ENCODE results near the gene RHEB.

Gene RHEB

GRCh38 chr7:151513133-151513532 is 6.6 kb downstream of the RHEB start:
- H3K9ac ChIP-seq (ENCODE audit: low read depth in 1 of 2, low read length in 2 of 2): no peak overlapping the region
- H3K36me3 ChIP-seq (ENCODE audit: control insufficient read depth in 1 of 2, insufficient read depth in 2 of 2, low read length in 2 of 2): no peaks in the 10 kb centered on the region
- H3K27ac ChIP-seq (ENCODE audit: low read depth, low read length): no peak overlapping the region
- H3K4me1 ChIP-seq (ENCODE audit: control insufficient read depth in 1 of 2, insufficient read depth in 2 of 2, low read length in 2 of 2): peaks cover 17 to 35% of the 10 kb centered on the region in 2 donors
- no peaks in the 10 kb centered on the region for H3K27me3 ChIP-seq (ENCODE audit: control insufficient read depth in 1 of 2, insufficient read depth in 2 of 2, low read length in 2 of 2)
- H3K4me3 ChIP-seq (ENCODE audit: low read depth in 1 of 2, low read length in 2 of 2): no peak overlapping the region
- no peaks in the 10 kb centered on the region for H3K9me3 ChIP-seq (ENCODE audit: control insufficient read depth in 1 of 2, low read length in 2 of 2)

- Histone ChIP-seq H3K4me1 (ENCODE audit: control insufficient read depth in 1 of 2, insufficient read depth in 2 of 2, low read length in 2 of 2) (peaks cover 9 to 28% of the 10 kb centered on the region in 2 donors), H3K36me3 (ENCODE audit: control insufficient read depth in 1 of 2, insufficient read depth in 2 of 2, low read length in 2 of 2) (no peaks in the 10 kb centered on the region), H3K9me3 (ENCODE audit: control insufficient read depth in 1 of 2, low read length in 2 of 2) (no peaks in the 10 kb centered on the region), H3K9ac (ENCODE audit: low read depth in 1 of 2, low read length in 2 of 2) (no peak overlapping the region), H3K4me3 (ENCODE audit: low read depth in 1 of 2, low read length in 2 of 2) (no peak overlapping the region), H3K27ac (ENCODE audit: low read depth, low read length) (no peak overlapping the region), H3K27me3 (ENCODE audit: control insufficient read depth in 1 of 2, insufficient read depth in 2 of 2, low read length in 2 of 2) (no peaks in the 10 kb centered on the region)
Measured at GRCh38 chr7:151512353-151512752, 7.3 kb downstream of the RHEB start.

GRCh38 chr7:151511946-151512345 is 7.7 kb downstream of the RHEB start:
- Histone ChIP-seq H3K27ac (ENCODE audit: low read depth, low read length) (no peak overlapping the region), H3K4me1 (ENCODE audit: control insufficient read depth in 1 of 2, insufficient read depth in 2 of 2, low read length in 2 of 2) (peaks cover 5 to 26% of the 10 kb centered on the region in 2 donors), H3K4me3 (ENCODE audit: low read depth in 1 of 2, low read length in 2 of 2) (no peak overlapping the region), H3K9me3 (ENCODE audit: control insufficient read depth in 1 of 2, low read length in 2 of 2) (no peaks in the 10 kb centered on the region), H3K27me3 (ENCODE audit: control insufficient read depth in 1 of 2, insufficient read depth in 2 of 2, low read length in 2 of 2) (no peaks in the 10 kb centered on the region), H3K9ac (ENCODE audit: low read depth in 1 of 2, low read length in 2 of 2) (no peak overlapping the region), H3K36me3 (ENCODE audit: control insufficient read depth in 1 of 2, insufficient read depth in 2 of 2, low read length in 2 of 2) (no peaks in the 10 kb centered on the region)

DNA sequence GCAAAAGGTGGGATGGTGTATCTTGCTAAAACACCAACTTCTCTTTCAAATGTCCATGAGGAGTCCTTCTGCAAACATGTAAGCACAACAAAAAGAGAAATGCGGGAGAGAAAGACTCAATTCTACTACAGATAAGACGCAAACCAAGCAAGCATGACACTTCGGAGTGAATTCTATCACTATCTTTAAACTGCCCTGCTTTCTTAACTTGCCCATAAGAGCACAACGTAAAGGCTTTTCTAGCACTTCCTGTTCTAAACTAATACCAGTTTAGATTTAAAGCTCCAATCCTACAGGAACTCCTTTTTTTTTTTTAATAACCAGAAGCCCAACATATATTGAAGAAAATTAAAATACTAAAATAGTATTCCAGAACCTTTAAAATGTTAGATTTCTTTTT is 8.4 kb downstream of the RHEB start:
- no peak overlapping the region for H3K27ac ChIP-seq (ENCODE audit: low read depth, low read length)

GRCh38 chr7:151509670-151510333 is 9.9 kb downstream of the RHEB start:
- Histone ChIP-seq H3K9ac (ENCODE audit: low read depth in 1 of 2, low read length in 2 of 2) (no peak overlapping the region), H3K27me3 (ENCODE audit: control insufficient read depth in 1 of 2, insufficient read depth in 2 of 2, low read length in 2 of 2) (no peaks in the 10 kb centered on the region), H3K27ac (ENCODE audit: low read depth, low read length) (no peak overlapping the region), H3K4me3 (ENCODE audit: low read depth in 1 of 2, low read length in 2 of 2) (no peak overlapping the region), H3K36me3 (ENCODE audit: control insufficient read depth in 1 of 2, insufficient read depth in 2 of 2, low read length in 2 of 2) (no peaks in the 10 kb centered on the region), H3K4me1 (ENCODE audit: control insufficient read depth in 1 of 2, insufficient read depth in 2 of 2, low read length in 2 of 2) (peaks cover 5 to 18% of the 10 kb centered on the region in 2 donors), H3K9me3 (ENCODE audit: control insufficient read depth in 1 of 2, low read length in 2 of 2) (no peaks in the 10 kb centered on the region)

More for the DNA sequence above, 8.4 kb downstream of the RHEB start:
- H3K4me1 ChIP-seq (ENCODE audit: control insufficient read depth in 1 of 2, insufficient read depth in 2 of 2, low read length in 2 of 2): peaks cover 5 to 21% of the 10 kb centered on the region in 2 donors
- H3K27me3 ChIP-seq (ENCODE audit: control insufficient read depth in 1 of 2, insufficient read depth in 2 of 2, low read length in 2 of 2): no peaks in the 10 kb centered on the region
- no peaks in the 10 kb centered on the region for H3K9me3 ChIP-seq (ENCODE audit: control insufficient read depth in 1 of 2, low read length in 2 of 2)
- H3K4me3 ChIP-seq (ENCODE audit: low read depth in 1 of 2, low read length in 2 of 2): no peak overlapping the region
- H3K9ac ChIP-seq (ENCODE audit: low read depth in 1 of 2, low read length in 2 of 2): no peak overlapping the region
- H3K36me3 ChIP-seq (ENCODE audit: control insufficient read depth in 1 of 2, insufficient read depth in 2 of 2, low read length in 2 of 2): no peaks in the 10 kb centered on the region

DNA sequence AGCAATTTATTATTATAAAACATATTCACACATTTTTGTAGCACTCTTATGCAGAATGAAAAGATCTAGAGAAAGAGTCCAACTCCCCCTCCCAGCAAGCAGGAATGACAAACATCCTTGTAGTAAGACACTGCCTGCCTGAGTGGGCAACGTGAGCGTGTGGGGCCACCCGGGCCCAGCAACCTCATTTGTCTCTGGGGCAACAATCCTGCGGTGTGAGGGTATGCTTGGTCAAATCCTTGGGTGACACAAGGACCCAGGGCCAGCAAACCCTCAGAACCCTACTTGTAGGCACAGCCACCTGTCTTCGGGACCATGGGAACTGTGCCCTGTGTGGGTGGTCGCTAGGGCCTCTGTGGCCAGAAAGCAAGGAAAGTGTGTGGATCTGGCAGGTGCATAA is 10.7 kb downstream of the RHEB start:
- no peak overlapping the region for H3K27ac ChIP-seq (ENCODE audit: low read depth, low read length)
- no peaks in the 10 kb centered on the region for H3K9me3 ChIP-seq (ENCODE audit: control insufficient read depth in 1 of 2, low read length in 2 of 2)
- no peak overlapping the region for H3K4me3 ChIP-seq (ENCODE audit: low read depth in 1 of 2, low read length in 2 of 2)

DNA sequence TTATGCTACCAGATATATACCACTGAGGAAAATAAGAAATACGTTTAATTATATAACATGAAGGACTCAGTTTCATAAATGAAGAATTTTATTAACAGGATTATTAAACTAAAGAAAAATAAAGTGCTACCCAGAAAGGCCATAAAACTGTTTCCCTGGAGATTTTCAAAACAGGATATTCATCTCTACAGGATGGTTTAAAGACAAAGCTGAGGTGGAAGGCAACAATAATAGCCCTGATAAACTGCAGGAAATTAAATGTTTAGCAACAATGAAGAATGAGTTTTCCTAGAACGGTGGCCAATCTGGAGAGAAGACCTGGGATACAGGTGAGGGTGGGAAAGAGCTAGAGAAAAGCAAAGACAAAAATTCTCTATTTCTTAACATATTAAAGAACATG is 11.9 kb downstream of the RHEB start:
- H3K36me3 ChIP-seq (ENCODE audit: control insufficient read depth in 1 of 2, insufficient read depth in 2 of 2, low read length in 2 of 2): no peaks in the 10 kb centered on the region
- no peaks in the 10 kb centered on the region for H3K27me3 ChIP-seq (ENCODE audit: control insufficient read depth in 1 of 2, insufficient read depth in 2 of 2, low read length in 2 of 2)
- H3K27ac ChIP-seq (ENCODE audit: low read depth, low read length): no peak overlapping the region
- H3K4me1 ChIP-seq (ENCODE audit: control insufficient read depth in 1 of 2, insufficient read depth in 2 of 2, low read length in 2 of 2): peaks cover 5 to 18% of the 10 kb centered on the region in 2 donors
- no peaks in the 10 kb centered on the region for H3K9me3 ChIP-seq (ENCODE audit: control insufficient read depth in 1 of 2, low read length in 2 of 2)
- no peak overlapping the region for H3K4me3 ChIP-seq (ENCODE audit: low read depth in 1 of 2, low read length in 2 of 2)
- H3K9ac ChIP-seq (ENCODE audit: low read depth in 1 of 2, low read length in 2 of 2): no peak overlapping the region

More for the DNA sequence above, 10.7 kb downstream of the RHEB start:
- no peaks in the 10 kb centered on the region for H3K36me3 ChIP-seq (ENCODE audit: control insufficient read depth in 1 of 2, insufficient read depth in 2 of 2, low read length in 2 of 2)
- no peaks in the 10 kb centered on the region for H3K27me3 ChIP-seq (ENCODE audit: control insufficient read depth in 1 of 2, insufficient read depth in 2 of 2, low read length in 2 of 2)
- peaks cover 5 to 18% of the 10 kb centered on the region in 2 donors for H3K4me1 ChIP-seq (ENCODE audit: control insufficient read depth in 1 of 2, insufficient read depth in 2 of 2, low read length in 2 of 2)
- H3K9ac ChIP-seq (ENCODE audit: low read depth in 1 of 2, low read length in 2 of 2): no peak overlapping the region

GRCh38 chr7:151506901-151507382 is 12.8 kb downstream of the RHEB start:
- Histone ChIP-seq H3K9ac (ENCODE audit: low read depth in 1 of 2, low read length in 2 of 2) (no peak overlapping the region), H3K36me3 (ENCODE audit: control insufficient read depth in 1 of 2, insufficient read depth in 2 of 2, low read length in 2 of 2) (no peaks in the 10 kb centered on the region), H3K27me3 (ENCODE audit: control insufficient read depth in 1 of 2, insufficient read depth in 2 of 2, low read length in 2 of 2) (no peaks in the 10 kb centered on the region), H3K4me3 (ENCODE audit: low read depth in 1 of 2, low read length in 2 of 2) (no peak overlapping the region), H3K9me3 (ENCODE audit: control insufficient read depth in 1 of 2, low read length in 2 of 2) (no peaks in the 10 kb centered on the region), H3K27ac (ENCODE audit: low read depth, low read length) (no peak overlapping the region), H3K4me1 (ENCODE audit: control insufficient read depth in 1 of 2, insufficient read depth in 2 of 2, low read length in 2 of 2) (peaks cover 5 to 11% of the 10 kb centered on the region in 2 donors)

DNA sequence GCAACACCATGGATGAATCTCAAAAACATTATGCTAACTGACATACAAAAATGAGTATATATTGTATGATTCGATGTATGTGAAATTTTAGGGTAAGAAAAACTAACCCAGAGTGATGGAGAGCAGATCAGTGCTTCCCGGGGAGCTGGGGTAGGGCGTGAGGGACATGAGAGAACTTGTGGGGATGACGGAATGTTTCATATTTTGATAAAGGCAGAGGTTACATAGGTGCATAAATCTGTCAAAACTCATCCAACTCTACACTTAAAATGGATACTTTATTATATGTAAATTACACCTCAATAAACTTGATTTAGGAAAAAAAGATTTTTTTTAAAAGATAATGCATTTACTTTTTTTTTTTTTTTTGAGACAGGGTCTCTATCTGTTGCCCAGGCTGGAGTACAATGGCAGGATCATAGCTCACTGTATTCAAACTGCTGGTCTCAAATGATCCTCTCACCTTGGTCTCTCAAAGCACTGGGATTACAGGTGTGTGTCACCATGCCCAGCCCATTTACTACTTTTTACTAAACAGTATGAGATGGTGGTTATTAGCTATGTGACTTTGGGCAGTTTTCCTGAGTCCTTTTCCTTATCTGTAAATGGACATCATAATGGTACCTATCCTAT is 13.7 kb downstream of the RHEB start:
- H3K27ac ChIP-seq (ENCODE audit: low read depth, low read length): no peak overlapping the region
- H3K9ac ChIP-seq (ENCODE audit: low read depth in 1 of 2, low read length in 2 of 2): no peak overlapping the region
- peaks cover 5 to 11% of the 10 kb centered on the region in 2 donors for H3K4me1 ChIP-seq (ENCODE audit: control insufficient read depth in 1 of 2, insufficient read depth in 2 of 2, low read length in 2 of 2)
- H3K9me3 ChIP-seq (ENCODE audit: control insufficient read depth in 1 of 2, low read length in 2 of 2): no peaks in the 10 kb centered on the region
- H3K4me3 ChIP-seq (ENCODE audit: low read depth in 1 of 2, low read length in 2 of 2): no peak overlapping the region
- no peaks in the 10 kb centered on the region for H3K36me3 ChIP-seq (ENCODE audit: control insufficient read depth in 1 of 2, insufficient read depth in 2 of 2, low read length in 2 of 2)
- H3K27me3 ChIP-seq (ENCODE audit: control insufficient read depth in 1 of 2, insufficient read depth in 2 of 2, low read length in 2 of 2): no peaks in the 10 kb centered on the region

- Histone ChIP-seq H3K9me3 (ENCODE audit: control insufficient read depth in 1 of 2, low read length in 2 of 2) (no peaks in the 10 kb centered on the region), H3K9ac (ENCODE audit: low read depth in 1 of 2, low read length in 2 of 2) (no peak overlapping the region), H3K4me3 (ENCODE audit: low read depth in 1 of 2, low read length in 2 of 2) (no peak overlapping the region), H3K27me3 (ENCODE audit: control insufficient read depth in 1 of 2, insufficient read depth in 2 of 2, low read length in 2 of 2) (no peaks in the 10 kb centered on the region), H3K4me1 (ENCODE audit: control insufficient read depth in 1 of 2, insufficient read depth in 2 of 2, low read length in 2 of 2) (peaks cover 10% of the 10 kb centered on the region in 2 donors), H3K36me3 (ENCODE audit: control insufficient read depth in 1 of 2, insufficient read depth in 2 of 2, low read length in 2 of 2) (no peaks in the 10 kb centered on the region), H3K27ac (ENCODE audit: low read depth, low read length) (no peak overlapping the region)
Measured at GRCh38 chr7:151505433-151505832, 14.3 kb downstream of the RHEB start.

Measured in duodenal mucosa (tissue), 2 donors.